Measurements from ENCODE around the gene PTPN1. TPM values are rescaled to one million over a fixed set of nuclear protein-coding genes. Genes with fewer than 3 reads are reported as not detected.
A peak's percentile ranks its signal among the peaks of the same experiment; 100 is the strongest.

Gene PTPN1
- total RNA-seq, 2 experiments from 2014 or later = 82.3 to 82.8 TPM

- H3K9me3 Mint-ChIP-seq = no peaks in the 10 kb centered on the region
- H3K27me3 Mint-ChIP-seq = no peaks in the 10 kb centered on the region
- Histone ChIP-seq H3K36me3 (ENCODE audit: insufficient read depth, low read length) (peaks cover 96% of the 10 kb centered on the region), H3K9me3 (ENCODE audit: control insufficient read depth in 1 of 2, insufficient read depth in 1 of 2, low read length in 2 of 2) (no peaks in the 10 kb centered on the region), H3K27me3 (ENCODE audit: control insufficient read depth in 1 of 2, insufficient read depth in 2 of 2, low read length in 2 of 2) (no peaks in the 10 kb centered on the region), H3K4me3 (ENCODE audit: low read length) (no peak overlapping the region), H3K27ac (ENCODE audit: low read depth in 1 of 2, low read length in 2 of 2) (no peak overlapping the region), H3K4me1 (ENCODE audit: insufficient read depth, low read length) (peaks cover 7% of the 10 kb centered on the region)
- ChIA-PET POLR2A (interaction anchor here (0.7 to 0.9 kb wide), 2 partner anchors 96 to 115 kb away, joined by 3 to 4 read pairs; no protein-coding TSS in a partner anchor), CTCF (interaction anchor here (1.0 to 1.3 kb wide), 3 partner anchors 68 to 101 kb away, joined by 3 to 4 read pairs (median 4); no protein-coding TSS in a partner anchor)
- TF ChIP-seq CTCF (IDR thresholded peaks at IDR 0.05) = no peak
- H3K36me3 Mint-ChIP-seq (ENCODE audit: low read depth) = peaks cover 91% of the 10 kb centered on the region
- H3K4me1 Mint-ChIP-seq (ENCODE audit: low read depth) = peaks cover 16% of the 10 kb centered on the region
- no peak for ATAC-seq (ENCODE audit: poor library complexity)
- DNase-seq = no peak
- H3K4me3 Mint-ChIP-seq = no peak overlapping the region
- no peak overlapping the region for H3K27ac Mint-ChIP-seq
- intact Hi-C loops (cut with DNase I, micrococcal nuclease) = loop anchor here in 1 of 2 experiments (2.0 kb wide), 1 partner anchor 391 kb away; no protein-coding TSS in a partner anchor
Observed at GRCh38 chr20:50579511-50579910, 69.3 kb downstream of the PTPN1 start.

DNA sequence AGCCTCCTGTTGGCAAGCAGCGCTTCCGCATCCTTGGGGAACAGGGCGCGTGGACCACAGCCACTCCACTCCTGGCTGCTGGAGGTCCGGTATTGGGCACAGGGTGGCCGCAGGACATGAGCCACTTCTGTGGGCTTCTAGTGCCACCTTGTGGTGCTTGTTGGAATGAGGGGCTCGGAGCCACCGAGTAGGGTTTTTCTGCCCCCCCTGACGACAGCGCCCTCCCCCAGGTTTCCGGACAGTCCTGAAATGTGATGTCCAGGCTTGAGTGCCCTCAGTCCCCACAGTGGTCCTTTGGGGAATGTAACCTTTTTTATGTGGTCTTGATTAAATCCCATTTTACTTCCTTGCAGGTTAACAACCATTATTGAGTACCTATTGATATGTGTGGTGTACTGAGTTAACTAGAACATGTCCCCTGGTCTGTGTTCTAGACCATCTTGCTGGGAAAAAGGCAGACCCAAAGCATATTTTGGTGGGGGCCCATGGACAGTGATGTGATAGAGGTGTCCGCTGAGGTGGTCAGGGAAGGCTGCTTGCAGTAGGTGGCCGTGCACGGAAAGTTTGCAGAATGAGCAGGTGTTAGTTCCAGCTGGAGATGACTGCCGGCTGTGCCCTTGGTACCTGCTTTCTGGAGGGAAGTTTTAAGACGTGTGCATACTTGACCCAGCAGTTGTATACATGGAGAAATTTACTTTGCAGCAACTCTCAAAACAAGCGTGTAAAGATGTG, 70.0 kb downstream of the PTPN1 start:
- H3K27me3 Mint-ChIP-seq = no peaks in the 10 kb centered on the region
- H3K4me1 Mint-ChIP-seq (ENCODE audit: low read depth) = peaks cover 9% of the 10 kb centered on the region
- POLR2A ChIA-PET = interaction anchor here (0.7 to 0.9 kb wide), 2 partner anchors 96 to 116 kb away, joined by 3 to 4 read pairs; no protein-coding TSS in a partner anchor
- intact Hi-C loops (cut with DNase I, micrococcal nuclease) = no loop called here
- Histone ChIP-seq H3K27me3 (ENCODE audit: control insufficient read depth in 1 of 2, insufficient read depth in 2 of 2, low read length in 2 of 2) (no peaks in the 10 kb centered on the region), H3K9me3 (ENCODE audit: control insufficient read depth in 1 of 2, insufficient read depth in 1 of 2, low read length in 2 of 2) (no peaks in the 10 kb centered on the region), H3K27ac (ENCODE audit: low read depth in 1 of 2, low read length in 2 of 2) (no peak overlapping the region), H3K36me3 (ENCODE audit: insufficient read depth, low read length) (peaks cover 94% of the 10 kb centered on the region), H3K4me1 (ENCODE audit: insufficient read depth, low read length) (peaks cover 7% of the 10 kb centered on the region), H3K4me3 (ENCODE audit: low read length) (no peak overlapping the region)
- DNase-seq (peak in 13 of 14 experiments; percentile 21 to 69 (median 38)), ATAC-seq (ENCODE audit: poor library complexity) (peak; percentile 58)
- H3K27ac Mint-ChIP-seq = no peak overlapping the region
- peaks cover 90% of the 10 kb centered on the region for H3K36me3 Mint-ChIP-seq (ENCODE audit: low read depth)
- no peak overlapping the region for H3K4me3 Mint-ChIP-seq
- CTCF ChIA-PET = interaction anchor here (1.2 to 1.3 kb wide), 2 partner anchors 69 to 96 kb away, joined by 3 to 4 read pairs; no protein-coding TSS in a partner anchor
- peak; percentile 79 for TF ChIP-seq CTCF (IDR thresholded peaks at IDR 0.05)
- H3K9me3 Mint-ChIP-seq = no peaks in the 10 kb centered on the region

- CTCF ChIA-PET = no interaction called here
- H3K4me1 ChIP-seq (ENCODE audit: insufficient read depth, low read length) = no peaks in the 10 kb centered on the region
- H3K4me1 Mint-ChIP-seq (ENCODE audit: low read depth) = peaks cover 2% of the 10 kb centered on the region
- DNase-seq (no peak), ATAC-seq (ENCODE audit: poor library complexity) (no peak)
- intact Hi-C loops (cut with DNase I, micrococcal nuclease) = no loop called here
- H3K4me3 ChIP-seq (ENCODE audit: low read length) = no peak overlapping the region
- peaks cover 90% of the 10 kb centered on the region for H3K36me3 Mint-ChIP-seq (ENCODE audit: low read depth)
- no peaks in the 10 kb centered on the region for H3K27me3 ChIP-seq (ENCODE audit: control insufficient read depth in 1 of 2, insufficient read depth in 2 of 2, low read length in 2 of 2)
- H3K9me3 ChIP-seq (ENCODE audit: control insufficient read depth in 1 of 2, insufficient read depth in 1 of 2, low read length in 2 of 2) = no peaks in the 10 kb centered on the region
- no peaks in the 10 kb centered on the region for H3K27me3 Mint-ChIP-seq
- no peak for TF ChIP-seq CTCF (IDR thresholded peaks at IDR 0.05)
- no peaks in the 10 kb centered on the region for H3K9me3 Mint-ChIP-seq
- POLR2A ChIA-PET = interaction anchor here (1.2 kb wide), 1 partner anchor 57 kb away, joined by 3 read pairs; no protein-coding TSS in a partner anchor
- no peak overlapping the region for H3K27ac Mint-ChIP-seq
- no peak overlapping the region for H3K4me3 Mint-ChIP-seq
- no peak overlapping the region for H3K27ac ChIP-seq (ENCODE audit: low read depth in 1 of 2, low read length in 2 of 2)
- H3K36me3 ChIP-seq (ENCODE audit: insufficient read depth, low read length) = peaks cover 95% of the 10 kb centered on the region
Observed at GRCh38 chr20:50580842-50581544, 70.8 kb downstream of the PTPN1 start.

All from CD4-positive, alpha-beta T cell (primary cell).